ENCODE measurements around the gene STK39.

DNA sequence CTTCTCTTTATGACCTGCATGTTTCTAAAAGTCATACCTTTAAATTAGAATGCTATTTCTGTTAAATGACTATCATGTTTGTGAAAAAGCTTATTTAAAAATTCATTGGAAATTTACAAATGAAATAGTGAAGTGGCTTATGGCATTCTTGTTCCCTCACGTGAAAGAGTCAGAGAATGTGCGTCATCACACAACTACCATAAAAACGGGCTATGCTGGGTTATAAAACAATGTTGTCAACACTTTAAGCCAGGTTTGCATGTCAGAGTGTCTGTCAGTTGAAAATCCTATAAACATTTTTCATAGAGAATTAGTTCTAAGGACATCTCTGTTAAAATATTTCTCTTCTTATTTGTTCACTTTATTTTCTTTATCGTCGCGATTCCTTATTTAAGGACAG, 42.5 kb upstream of the STK39 start:
- TF ChIP-seq, protein P1, sequence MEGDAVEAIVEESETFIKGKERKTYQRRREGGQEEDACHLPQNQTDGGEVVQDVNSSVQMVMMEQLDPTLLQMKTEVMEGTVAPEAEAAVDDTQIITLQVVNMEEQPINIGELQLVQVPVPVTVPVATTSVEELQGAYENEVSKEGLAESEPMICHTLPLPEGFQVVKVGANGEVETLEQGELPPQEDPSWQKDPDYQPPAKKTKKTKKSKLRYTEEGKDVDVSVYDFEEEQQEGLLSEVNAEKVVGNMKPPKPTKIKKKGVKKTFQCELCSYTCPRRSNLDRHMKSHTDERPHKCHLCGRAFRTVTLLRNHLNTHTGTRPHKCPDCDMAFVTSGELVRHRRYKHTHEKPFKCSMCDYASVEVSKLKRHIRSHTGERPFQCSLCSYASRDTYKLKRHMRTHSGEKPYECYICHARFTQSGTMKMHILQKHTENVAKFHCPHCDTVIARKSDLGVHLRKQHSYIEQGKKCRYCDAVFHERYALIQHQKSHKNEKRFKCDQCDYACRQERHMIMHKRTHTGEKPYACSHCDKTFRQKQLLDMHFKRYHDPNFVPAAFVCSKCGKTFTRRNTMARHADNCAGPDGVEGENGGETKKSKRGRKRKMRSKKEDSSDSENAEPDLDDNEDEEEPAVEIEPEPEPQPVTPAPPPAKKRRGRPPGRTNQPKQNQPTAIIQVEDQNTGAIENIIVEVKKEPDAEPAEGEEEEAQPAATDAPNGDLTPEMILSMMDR (IDR thresholded peaks at IDR 0.05): no peak
- TF ChIP-seq EZH2 (IDR thresholded peaks at IDR 0.05; ENCODE audit: borderline replicate concordance, insufficient read depth, low read depth, low read length, poor library complexity, severe bottlenecking): no peak

Data from B cell (primary cell).